Measurements from ENCODE around the gene HEYL. TPM values are rescaled to one million over a fixed set of nuclear protein-coding genes. Genes with fewer than 3 reads are reported as not detected.

Gene HEYL
- total RNA-seq, 2 experiments from 2014 or later: not detected

DNA sequence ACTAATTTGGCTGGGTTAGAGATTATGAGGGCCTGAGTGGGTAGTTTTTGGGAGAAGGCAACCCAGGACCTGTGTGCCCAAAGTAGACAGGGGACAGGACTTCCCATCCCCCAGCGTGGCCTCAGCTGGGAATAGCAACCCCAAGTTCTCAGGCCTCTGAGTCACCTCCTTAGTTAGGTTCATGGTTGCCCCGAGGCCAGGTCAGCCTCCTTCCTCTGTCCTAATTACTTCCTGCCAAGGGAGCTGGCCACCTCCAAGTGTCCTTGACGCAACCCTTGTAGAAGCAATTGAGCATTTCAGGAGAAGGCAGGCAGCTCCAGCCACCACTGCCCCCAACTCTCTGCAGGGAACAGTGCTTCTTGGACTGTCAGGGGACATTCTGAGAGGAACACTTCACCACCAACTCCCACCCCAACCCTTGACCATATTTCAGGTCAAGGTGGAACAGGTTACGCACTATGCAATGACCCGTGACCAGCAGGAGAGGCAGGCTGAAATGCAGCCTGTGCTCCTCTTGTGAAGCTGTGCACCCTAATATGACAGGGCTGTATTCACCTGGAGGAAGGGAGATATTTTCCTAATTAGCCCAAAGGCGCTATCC lies 37.6 kb upstream of the HEYL start:
- Mint-ChIP-seq H3K4me3 (no peak overlapping the region), H3K27me3 (peaks cover 31% of the 10 kb centered on the region), H3K36me3 (ENCODE audit: low read depth) (no peaks in the 10 kb centered on the region), H3K9me3 (no peaks in the 10 kb centered on the region), H3K4me1 (peaks cover 12% of the 10 kb centered on the region), H3K27ac (no peak overlapping the region)
- CTCF ChIA-PET: interaction anchor here (1.2 to 1.8 kb wide), 2 partner anchors 9 to 12 kb away, joined by 3 to 4 read pairs; no protein-coding TSS in a partner anchor
- POLR2A ChIA-PET: no interaction called here
- no peak for DNase-seq

DNA sequence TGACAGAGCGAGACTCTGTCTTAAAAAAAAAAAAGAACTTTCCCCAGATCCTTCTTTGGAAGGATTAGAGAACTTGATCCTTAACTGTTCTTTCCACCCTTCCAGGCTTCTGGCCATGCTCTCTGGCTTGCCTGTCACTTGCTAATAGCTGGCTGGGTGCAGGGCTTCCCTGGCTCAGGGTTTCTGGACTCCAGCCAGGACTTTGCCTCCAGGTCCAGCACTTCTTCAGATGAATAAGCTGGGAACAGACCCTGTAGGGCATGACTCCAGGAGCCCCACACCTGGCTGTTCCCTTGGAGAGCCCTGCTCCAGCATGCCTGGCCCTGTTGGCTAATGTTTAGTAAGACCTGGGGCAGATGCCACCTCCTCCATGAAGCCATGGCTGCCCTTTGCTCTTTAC lies 35.8 kb upstream of the HEYL start:
- Mint-ChIP-seq H3K27ac (no peak overlapping the region), H3K4me3 (no peak overlapping the region), H3K27me3 (peaks cover 35% of the 10 kb centered on the region), H3K36me3 (ENCODE audit: low read depth) (no peaks in the 10 kb centered on the region), H3K9me3 (no peaks in the 10 kb centered on the region), H3K4me1 (peaks cover 3% of the 10 kb centered on the region)
- DNase-seq: no peak
- ChIA-PET CTCF (interaction anchor here (0.9 kb wide), 1 partner anchor 39 kb away, joined by 3 read pairs; no protein-coding TSS in a partner anchor), POLR2A (interaction anchor here (0.6 kb wide), 1 partner anchor 100 kb away, joined by 7 read pairs; no protein-coding TSS in a partner anchor)

DNA sequence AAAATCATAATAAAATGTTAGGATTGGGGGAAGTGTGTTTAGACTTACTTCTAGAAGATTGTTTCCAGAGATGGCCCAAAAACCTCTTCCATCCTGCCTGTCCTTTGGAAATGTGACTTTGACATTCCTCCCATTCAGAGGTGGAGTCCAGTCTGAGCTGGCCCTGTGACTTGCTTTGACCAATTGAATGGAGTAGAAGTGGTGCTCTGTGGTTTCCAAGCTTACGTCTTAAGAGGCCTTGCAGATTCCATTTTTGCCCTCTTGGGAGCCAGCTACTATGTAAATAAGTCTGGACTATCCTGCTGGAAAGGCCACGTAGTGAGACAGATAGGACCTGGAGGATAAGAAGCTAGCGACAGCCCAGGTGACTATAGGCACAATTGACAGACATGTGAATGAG lies 33.8 kb upstream of the HEYL start:
- Mint-ChIP-seq H3K4me3 (no peak overlapping the region), H3K4me1 (peaks cover 3% of the 10 kb centered on the region), H3K36me3 (ENCODE audit: low read depth) (no peaks in the 10 kb centered on the region), H3K27me3 (peaks cover 41% of the 10 kb centered on the region), H3K27ac (no peak overlapping the region), H3K9me3 (no peaks in the 10 kb centered on the region)
- DNase-seq: no peak
- ChIA-PET CTCF (interaction anchor here (0.6 to 1.7 kb wide), 7 partner anchors 13 to 769 kb away, joined by 3 to 6 read pairs (median 4); partner anchors contain the start of gene HPCAL4), POLR2A (no interaction called here)

DNA sequence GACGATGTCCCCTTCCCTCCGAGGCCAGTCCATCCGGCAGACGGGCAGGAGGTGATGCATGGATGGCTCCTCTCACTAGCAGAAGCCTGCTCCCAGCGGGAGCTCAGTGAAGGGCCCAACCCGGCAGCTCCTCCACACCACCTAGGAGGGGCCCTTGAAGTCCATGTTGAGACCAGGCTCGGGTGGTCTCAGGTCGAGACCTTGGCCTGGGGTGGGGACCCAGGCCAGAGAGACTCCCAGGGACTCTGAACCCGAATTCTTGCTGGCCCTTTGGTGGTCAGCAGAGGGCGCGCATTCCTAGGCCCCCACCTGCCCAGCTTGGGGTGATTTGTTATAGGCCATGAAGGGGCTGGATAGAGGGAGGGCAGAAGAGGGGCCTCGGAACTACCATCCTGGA lies 33.1 kb upstream of the HEYL start:
- no peak overlapping the region for H3K27ac Mint-ChIP-seq
- H3K4me3 Mint-ChIP-seq: peak overlapping the region; percentile 8
- H3K9me3 Mint-ChIP-seq: no peaks in the 10 kb centered on the region
- H3K36me3 Mint-ChIP-seq (ENCODE audit: low read depth): no peaks in the 10 kb centered on the region
- CTCF ChIA-PET: interaction anchor here (0.6 to 1.7 kb wide), 7 partner anchors 10 to 768 kb away, joined by 3 to 6 read pairs (median 3); partner anchors contain the start of gene HPCAL4
- peaks cover 41% of the 10 kb centered on the region for H3K27me3 Mint-ChIP-seq
- peak; percentile 37 for DNase-seq
- peaks cover 6% of the 10 kb centered on the region for H3K4me1 Mint-ChIP-seq
- POLR2A ChIA-PET: no interaction called here

DNA sequence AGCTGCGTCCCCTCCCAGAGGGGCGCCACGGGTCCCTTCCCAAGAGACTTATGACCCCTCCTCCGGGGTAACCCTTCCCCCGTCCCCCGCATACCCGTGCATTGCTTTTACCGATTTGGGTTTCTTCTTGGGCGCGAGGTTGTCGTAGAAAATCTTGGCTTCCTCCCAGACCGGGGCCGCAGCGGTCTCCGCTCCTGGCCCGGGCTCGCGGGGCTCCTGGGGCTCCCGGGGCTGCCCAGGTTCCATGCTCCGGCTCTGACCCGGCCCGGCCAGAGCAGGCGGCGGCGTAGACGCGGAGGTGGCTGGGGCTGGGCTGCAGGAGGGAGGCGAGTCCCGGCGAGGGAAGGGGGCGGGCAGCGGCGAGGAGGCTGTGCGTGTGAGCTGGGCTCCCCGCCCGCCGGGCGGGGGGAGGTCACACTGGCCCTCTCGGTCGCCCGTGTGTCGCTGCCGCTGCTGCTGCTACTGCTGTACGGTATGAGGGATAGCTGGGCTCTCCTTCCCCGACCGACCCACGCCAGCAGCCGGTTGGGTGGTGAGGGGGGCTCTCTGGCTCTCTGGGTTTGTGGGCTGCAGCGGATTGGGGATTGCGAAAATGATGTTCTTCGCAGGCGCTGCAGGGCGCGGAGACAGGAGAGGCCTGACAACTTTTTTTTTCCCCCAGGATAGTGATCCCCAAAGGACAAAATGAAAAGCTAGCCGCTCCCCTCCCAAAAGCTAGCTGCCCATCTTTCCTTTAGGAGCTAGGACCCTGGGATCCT lies 32.5 kb upstream of the HEYL start, which contains the start of gene NT5C1A:
Gene NT5C1A, minus strand, starts transcription at position 315 of the 758 bp plus-strand sequence. Its CDS starts 69 bp downstream, at position 246.
- no peak for DNase-seq

DNA sequence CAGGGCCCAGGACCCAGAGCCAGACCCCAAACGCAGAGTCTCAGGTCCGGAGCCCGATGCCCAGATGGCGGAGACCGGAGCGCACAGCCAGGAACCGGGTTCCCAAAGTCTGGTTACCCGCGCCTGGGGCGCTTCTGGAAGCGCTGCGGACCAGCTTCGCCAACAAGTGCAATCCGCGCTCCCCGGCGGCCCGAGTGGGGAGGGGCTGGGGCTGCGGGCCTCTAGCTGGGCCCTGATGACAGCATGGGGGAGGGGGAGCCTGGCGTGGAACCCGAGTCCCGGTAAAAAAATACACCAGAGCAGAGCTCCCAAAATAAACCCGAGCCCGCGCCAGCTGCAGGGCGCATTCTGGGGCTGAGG lies 32.0 kb upstream of the HEYL start:
- CTCF ChIA-PET: interaction anchor here (0.6 to 3.9 kb wide), 9 partner anchors 8 to 1211 kb away, joined by 3 to 31 read pairs (median 5); no protein-coding TSS in a partner anchor
- POLR2A ChIA-PET: no interaction called here
- Mint-ChIP-seq H3K27me3 (peaks cover 41% of the 10 kb centered on the region), H3K27ac (no peak overlapping the region), H3K9me3 (no peaks in the 10 kb centered on the region), H3K4me1 (peaks cover 15% of the 10 kb centered on the region), H3K4me3 (no peak overlapping the region), H3K36me3 (ENCODE audit: low read depth) (no peaks in the 10 kb centered on the region)
- no peak for DNase-seq

More for the DNA sequence above, 32.5 kb upstream of the HEYL start, which contains the start of gene NT5C1A:
- Mint-ChIP-seq H3K36me3 (ENCODE audit: low read depth) (no peaks in the 10 kb centered on the region), H3K27me3 (peaks cover 41% of the 10 kb centered on the region), H3K4me1 (peaks cover 10% of the 10 kb centered on the region), H3K9me3 (no peaks in the 10 kb centered on the region), H3K4me3 (peak within 1 kb of the TSS; percentile 8), H3K27ac (no peak within 1 kb of the TSS)
- ChIA-PET POLR2A (no interaction called here), CTCF (interaction anchor here (0.6 to 3.9 kb wide), 10 partner anchors 8 to 1210 kb away, joined by 3 to 31 read pairs (median 5); no protein-coding TSS in a partner anchor)

DNA sequence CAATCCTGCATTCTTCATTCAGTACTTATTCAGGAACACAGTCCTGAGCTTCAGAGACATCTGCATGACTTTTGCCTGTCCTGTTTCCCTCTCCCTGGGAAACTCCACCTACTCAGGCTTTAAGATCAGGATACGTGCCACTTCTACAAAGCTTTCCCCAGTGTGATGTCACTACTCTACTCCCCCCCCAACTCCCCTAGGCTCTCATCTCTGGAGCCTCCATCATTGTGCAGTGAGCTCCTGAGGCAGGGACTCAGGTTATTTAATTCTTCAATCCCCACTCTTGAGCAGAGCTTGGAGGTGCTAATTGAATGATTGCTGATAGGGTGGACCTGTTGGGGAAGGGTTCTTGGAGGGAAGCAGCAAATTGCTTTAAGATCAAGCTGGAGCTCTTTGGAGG lies 31.2 kb upstream of the HEYL start:
- Mint-ChIP-seq H3K27ac (no peak overlapping the region), H3K4me1 (peaks cover 15% of the 10 kb centered on the region), H3K36me3 (ENCODE audit: low read depth) (no peaks in the 10 kb centered on the region), H3K27me3 (peaks cover 41% of the 10 kb centered on the region), H3K9me3 (no peaks in the 10 kb centered on the region), H3K4me3 (no peak overlapping the region)
- POLR2A ChIA-PET: no interaction called here
- CTCF ChIA-PET: interaction anchor here (0.6 to 3.9 kb wide), 14 partner anchors 9 to 69 kb away, joined by 3 to 31 read pairs (median 4); partner anchors contain the start of gene PPIE
- DNase-seq: no peak

DNA sequence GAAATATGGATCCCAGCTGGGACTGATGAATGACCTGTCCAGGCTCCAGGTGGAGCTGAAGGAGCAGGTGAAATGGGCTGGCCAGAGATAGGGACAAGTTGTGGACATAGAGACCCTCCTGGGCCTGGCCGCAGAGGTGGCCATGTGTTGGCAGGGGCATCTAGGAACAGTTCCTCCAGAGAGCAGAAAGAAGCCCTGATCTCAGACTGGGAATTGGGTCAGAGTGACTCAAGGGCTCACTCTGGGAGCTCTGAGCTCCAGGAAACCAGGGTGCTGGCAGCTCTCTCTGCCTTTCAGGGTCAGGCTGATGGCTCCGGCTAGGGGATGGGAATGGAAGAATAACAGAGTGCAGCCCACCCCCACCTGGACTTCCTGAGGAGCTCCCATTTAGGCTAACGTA lies 29.5 kb upstream of the HEYL start:
- H3K9me3 Mint-ChIP-seq: no peaks in the 10 kb centered on the region
- ChIA-PET CTCF (interaction anchor here (1.5 to 3.9 kb wide), 5 partner anchors 11 to 60 kb away, joined by 3 to 31 read pairs (median 5); no protein-coding TSS in a partner anchor), POLR2A (no interaction called here)
- H3K4me3 Mint-ChIP-seq: no peak overlapping the region
- peaks cover 15% of the 10 kb centered on the region for H3K4me1 Mint-ChIP-seq
- H3K27me3 Mint-ChIP-seq: peaks cover 36% of the 10 kb centered on the region
- DNase-seq: no peak
- no peak overlapping the region for H3K27ac Mint-ChIP-seq
- no peaks in the 10 kb centered on the region for H3K36me3 Mint-ChIP-seq (ENCODE audit: low read depth)

DNA sequence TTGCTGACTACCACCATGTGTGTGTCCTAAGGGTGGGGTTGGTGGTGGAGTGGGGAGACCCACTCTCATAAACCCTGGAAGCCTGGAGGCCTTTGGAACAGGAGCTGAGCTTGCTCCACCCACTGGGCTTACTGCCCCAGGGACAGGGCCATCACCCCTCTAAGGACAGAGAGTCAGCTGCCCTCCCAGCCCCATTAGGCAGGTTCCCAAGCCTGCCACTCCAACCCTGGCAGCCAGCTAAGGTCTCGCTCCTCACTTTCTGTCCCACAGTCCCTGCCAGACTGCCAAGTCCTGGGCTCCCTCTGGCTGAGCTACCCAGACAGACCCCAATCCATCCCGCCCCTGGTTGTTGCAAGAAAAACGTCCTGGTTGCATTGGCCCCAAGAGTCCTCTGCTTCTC lies 28.7 kb upstream of the HEYL start:
- Mint-ChIP-seq H3K4me1 (peaks cover 15% of the 10 kb centered on the region), H3K27me3 (peaks cover 28% of the 10 kb centered on the region), H3K4me3 (no peak overlapping the region), H3K27ac (no peak overlapping the region), H3K9me3 (no peaks in the 10 kb centered on the region), H3K36me3 (ENCODE audit: low read depth) (no peaks in the 10 kb centered on the region)
- DNase-seq: no peak
- POLR2A ChIA-PET: interaction anchor here (0.5 kb wide), 1 partner anchor 492 kb away, joined by 10 read pairs; no protein-coding TSS in a partner anchor
- CTCF ChIA-PET: interaction anchor here (1.1 to 3.9 kb wide), 4 partner anchors 8 to 15 kb away, joined by 3 to 31 read pairs (median 10); no protein-coding TSS in a partner anchor

DNA sequence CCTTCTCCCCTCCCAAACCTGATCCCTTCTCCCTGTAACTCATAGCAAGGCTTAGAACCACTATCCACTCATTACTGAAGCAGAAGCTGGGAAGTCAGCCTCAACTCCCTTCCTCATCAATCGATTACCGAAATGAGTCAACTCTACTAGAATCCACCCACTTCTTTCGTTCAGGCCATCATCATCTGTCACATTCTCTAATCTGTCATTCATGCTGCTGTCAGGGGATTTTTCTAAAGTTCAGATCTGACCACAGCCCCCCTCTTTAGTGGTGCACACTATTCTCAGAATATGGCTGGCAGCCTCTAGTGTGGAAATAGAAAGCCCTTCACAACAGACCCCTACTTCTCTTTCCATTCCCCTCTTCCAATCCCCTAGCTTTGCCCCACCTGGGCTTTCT lies 27.3 kb upstream of the HEYL start:
- H3K27me3 Mint-ChIP-seq: peaks cover 18% of the 10 kb centered on the region
- H3K4me1 Mint-ChIP-seq: peaks cover 12% of the 10 kb centered on the region
- H3K27ac Mint-ChIP-seq: no peak overlapping the region
- ChIA-PET CTCF (interaction anchor here (0.7 to 3.3 kb wide), 5 partner anchors 9 to 1685 kb away, joined by 3 to 12 read pairs (median 4); no protein-coding TSS in a partner anchor), POLR2A (interaction anchor here (0.7 kb wide), 1 partner anchor 25 kb away, joined by 4 read pairs; the partner anchor contains the start of gene HPCAL4)
- H3K4me3 Mint-ChIP-seq: no peak overlapping the region
- H3K9me3 Mint-ChIP-seq: no peaks in the 10 kb centered on the region
- H3K36me3 Mint-ChIP-seq (ENCODE audit: low read depth): no peaks in the 10 kb centered on the region
- peak; percentile 10 for DNase-seq

DNA sequence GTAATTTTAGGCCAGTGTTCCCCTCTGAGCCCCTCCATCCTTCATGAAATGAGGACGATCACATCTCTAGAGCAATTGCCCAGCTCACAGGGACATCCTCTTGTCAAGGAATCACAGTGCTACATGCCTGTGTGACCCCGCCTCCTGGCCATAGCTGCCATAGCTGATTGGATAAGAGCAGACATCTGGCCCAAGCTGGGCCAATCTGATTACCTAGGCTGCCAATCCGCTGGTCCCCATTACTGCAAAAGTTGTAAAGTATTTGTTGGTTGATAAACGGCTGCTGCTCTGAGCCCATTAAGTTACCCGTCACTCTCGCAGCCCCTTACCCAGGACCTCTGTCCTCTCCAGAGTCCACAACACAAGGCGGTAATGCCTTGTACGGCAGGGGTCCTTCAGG lies 24.1 kb upstream of the HEYL start:
- ChIA-PET CTCF (no interaction called here), POLR2A (no interaction called here)
- no peak overlapping the region for H3K27ac Mint-ChIP-seq
- no peaks in the 10 kb centered on the region for H3K9me3 Mint-ChIP-seq
- H3K27me3 Mint-ChIP-seq: peaks cover 2% of the 10 kb centered on the region
- H3K36me3 Mint-ChIP-seq (ENCODE audit: low read depth): no peaks in the 10 kb centered on the region
- no peak overlapping the region for H3K4me3 Mint-ChIP-seq
- peaks cover 12% of the 10 kb centered on the region for H3K4me1 Mint-ChIP-seq
- no peak for DNase-seq

DNA sequence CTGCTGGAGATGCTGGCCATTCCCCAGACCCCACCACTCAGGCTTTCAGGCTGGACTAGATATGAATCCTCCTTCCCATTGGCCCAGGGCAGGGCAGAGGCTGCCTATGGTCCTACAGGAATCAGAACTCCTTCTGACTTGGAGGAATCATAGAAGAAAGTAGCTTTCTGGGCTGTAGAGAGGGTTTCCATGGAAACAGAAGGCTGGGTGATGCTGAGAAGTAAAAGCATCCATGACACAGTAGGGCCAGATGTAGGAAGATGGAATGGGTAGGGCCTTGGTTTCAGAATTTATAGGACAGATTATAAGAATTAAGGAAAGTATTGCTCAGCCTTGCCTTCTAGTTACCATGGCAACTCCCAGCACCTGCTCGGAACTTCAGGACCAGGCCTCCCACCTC lies 23.4 kb upstream of the HEYL start:
- H3K9me3 Mint-ChIP-seq: no peaks in the 10 kb centered on the region
- peaks cover 14% of the 10 kb centered on the region for H3K4me1 Mint-ChIP-seq
- no peaks in the 10 kb centered on the region for H3K36me3 Mint-ChIP-seq (ENCODE audit: low read depth)
- CTCF ChIA-PET: interaction anchor here (1.5 kb wide), 1 partner anchor 9 kb away, joined by 3 read pairs; the partner anchor contains the start of gene NT5C1A
- POLR2A ChIA-PET: no interaction called here
- H3K4me3 Mint-ChIP-seq: no peak overlapping the region
- H3K27me3 Mint-ChIP-seq: peaks cover 2% of the 10 kb centered on the region
- H3K27ac Mint-ChIP-seq: no peak overlapping the region
- no peak for DNase-seq

DNA sequence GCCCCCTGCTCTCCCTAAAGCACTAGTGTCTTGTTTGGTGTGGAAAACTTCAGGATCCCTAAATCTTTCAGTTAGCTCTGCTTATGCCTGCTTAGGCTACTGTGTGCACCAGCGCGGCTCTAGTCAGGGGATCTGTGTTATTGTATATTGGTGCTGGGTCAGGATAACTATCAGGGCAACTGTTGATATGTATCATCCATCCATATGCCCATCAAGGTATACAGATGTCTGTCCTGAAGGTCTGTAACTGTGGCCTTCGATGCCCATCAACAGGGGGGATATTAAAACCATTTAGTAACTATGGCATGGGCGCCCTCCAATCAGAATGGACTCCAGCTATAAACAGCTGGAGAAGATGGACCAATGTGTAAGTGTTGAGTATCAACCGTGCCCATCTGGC lies 20.1 kb upstream of the HEYL start:
- ChIA-PET POLR2A (no interaction called here), CTCF (interaction anchor here (0.6 to 3.7 kb wide), 9 partner anchors 11 to 172 kb away, joined by 3 to 25 read pairs (median 7); partner anchors contain the start of gene NT5C1A)
- Mint-ChIP-seq H3K4me3 (no peak overlapping the region), H3K27ac (no peak overlapping the region), H3K4me1 (peaks cover 4% of the 10 kb centered on the region), H3K9me3 (no peaks in the 10 kb centered on the region), H3K36me3 (ENCODE audit: low read depth) (no peaks in the 10 kb centered on the region), H3K27me3 (peaks cover 4% of the 10 kb centered on the region)
- DNase-seq: no peak
